Activated T-helper 2 cell treated with anti-CD3 and anti-CD28 coated beads, Interferon-gamma antibody, Interleukin-2, Interleukin-4, amounts not matched to agents 10 μg/mL and 5 μg/mL and 100 μg/mL, durations not matched to agents 14 hours and 24 hours and 36 hours (primary cell): ENCODE data around the gene DLEC1. TPM values are rescaled to one million over a fixed set of nuclear protein-coding genes. Genes with fewer than 3 reads are reported as not detected.
"Not testable (repeated sequence)": the region's sequence is repeated elsewhere in the genome, so short reads cannot be mapped to it uniquely, and the experiment has no call there.

Experiments
- DNase-seq: peaks from one replicate; pipeline ENCODE4 v3.0.0; 2021; ENCODE audit warnings: low spot score
- H3K27ac Mint-ChIP-seq: one replicate; pipeline ENCODE4 v1.8.0; 2021; ENCODE audit warnings: mixed read lengths
- H3K27me3 Mint-ChIP-seq: one replicate; pipeline ENCODE4 v1.8.0; 2021; ENCODE audit warnings: low read depth, mixed read lengths
- H3K36me3 Mint-ChIP-seq: one replicate; pipeline ENCODE4 v1.8.0; 2021; ENCODE audit warnings: low read depth, mixed read lengths
- H3K4me1 Mint-ChIP-seq: one replicate; pipeline ENCODE4 v1.8.0; 2021; ENCODE audit warnings: low read depth, mixed read lengths
- H3K4me3 Mint-ChIP-seq: one replicate; pipeline ENCODE4 v1.8.0; 2021; ENCODE audit warnings: low read depth, mild to moderate bottlenecking, moderate library complexity, mixed read lengths
- H3K9me3 Mint-ChIP-seq: one replicate; pipeline ENCODE4 v1.8.0; 2021; ENCODE audit warnings: mixed read lengths
- intact Hi-C: fragments of 100-400 bp; cut with micrococcal nuclease; formaldehyde crosslinking; loops from one replicate; pipeline ENCODE4 v1.15.1; 2023
- total RNA-seq: library from RNA; stranded (reverse); gene quantifications from 2 replicates; pipeline ENCODE4 v1.2.3, GENCODE V29; 2022

The DLEC1 gene
- total RNA-seq, 1 donor from 2014 or later: 0.16 TPM

DNA sequence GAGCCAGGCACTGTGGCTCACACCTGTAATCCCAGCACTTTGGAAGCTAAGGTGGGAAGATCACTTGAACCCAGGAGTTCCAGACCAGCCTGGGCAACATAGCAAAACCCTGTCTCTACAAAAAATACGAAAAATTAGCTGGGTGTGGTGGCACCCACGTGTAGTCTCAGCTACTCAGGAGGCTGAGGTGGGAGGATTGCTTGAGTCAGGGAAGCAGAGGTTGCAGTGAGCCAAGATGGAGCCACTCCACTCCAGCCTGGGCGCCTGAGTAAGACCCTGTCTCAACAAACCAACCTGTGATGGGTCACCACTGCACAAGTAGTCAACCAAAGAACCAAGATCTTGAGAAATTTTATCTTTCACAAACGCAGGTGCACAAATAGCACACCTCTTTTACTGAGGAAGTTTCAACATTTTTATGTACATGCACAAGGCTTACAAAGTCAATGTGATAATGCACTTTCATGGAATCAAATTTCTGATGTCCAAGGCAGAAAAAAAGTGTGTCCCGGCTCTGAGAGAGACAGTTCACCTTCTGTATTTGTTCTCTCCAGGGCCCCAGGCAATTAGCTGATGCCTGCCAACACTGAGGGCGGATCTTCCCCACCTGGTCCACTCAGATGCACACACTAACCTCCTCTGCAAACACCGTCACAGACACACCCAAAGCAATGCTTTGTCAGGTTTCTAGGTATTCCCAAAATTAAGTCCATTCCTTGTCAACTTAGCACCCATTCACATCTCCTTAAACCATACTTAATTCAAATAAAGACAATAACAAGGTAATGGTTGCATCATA lies 85.5 kb downstream of the DLEC1 start:
- no peaks in the 10 kb centered on the region for H3K27me3 Mint-ChIP-seq
- peaks cover 71% of the 10 kb centered on the region for H3K36me3 Mint-ChIP-seq
- H3K4me3 Mint-ChIP-seq: no peak overlapping the region
- H3K9me3 Mint-ChIP-seq: no peaks in the 10 kb centered on the region
- H3K27ac Mint-ChIP-seq: no peak overlapping the region
- peaks cover 1% of the 10 kb centered on the region for H3K4me1 Mint-ChIP-seq
- intact Hi-C loops: no loop called here
- DNase-seq: no peak

- intact Hi-C loops: no loop called here
- H3K4me1 Mint-ChIP-seq: peaks cover 1% of the 10 kb centered on the region
- H3K4me3 Mint-ChIP-seq: no peak overlapping the region
- H3K27ac Mint-ChIP-seq: no peak overlapping the region
- no peaks in the 10 kb centered on the region for H3K9me3 Mint-ChIP-seq
- no peak for DNase-seq
- no peaks in the 10 kb centered on the region for H3K27me3 Mint-ChIP-seq
- peaks cover 72% of the 10 kb centered on the region for H3K36me3 Mint-ChIP-seq
These were observed 86.5 kb downstream of the DLEC1 start for GRCh38 chr3:38125305-38126120.

DNA sequence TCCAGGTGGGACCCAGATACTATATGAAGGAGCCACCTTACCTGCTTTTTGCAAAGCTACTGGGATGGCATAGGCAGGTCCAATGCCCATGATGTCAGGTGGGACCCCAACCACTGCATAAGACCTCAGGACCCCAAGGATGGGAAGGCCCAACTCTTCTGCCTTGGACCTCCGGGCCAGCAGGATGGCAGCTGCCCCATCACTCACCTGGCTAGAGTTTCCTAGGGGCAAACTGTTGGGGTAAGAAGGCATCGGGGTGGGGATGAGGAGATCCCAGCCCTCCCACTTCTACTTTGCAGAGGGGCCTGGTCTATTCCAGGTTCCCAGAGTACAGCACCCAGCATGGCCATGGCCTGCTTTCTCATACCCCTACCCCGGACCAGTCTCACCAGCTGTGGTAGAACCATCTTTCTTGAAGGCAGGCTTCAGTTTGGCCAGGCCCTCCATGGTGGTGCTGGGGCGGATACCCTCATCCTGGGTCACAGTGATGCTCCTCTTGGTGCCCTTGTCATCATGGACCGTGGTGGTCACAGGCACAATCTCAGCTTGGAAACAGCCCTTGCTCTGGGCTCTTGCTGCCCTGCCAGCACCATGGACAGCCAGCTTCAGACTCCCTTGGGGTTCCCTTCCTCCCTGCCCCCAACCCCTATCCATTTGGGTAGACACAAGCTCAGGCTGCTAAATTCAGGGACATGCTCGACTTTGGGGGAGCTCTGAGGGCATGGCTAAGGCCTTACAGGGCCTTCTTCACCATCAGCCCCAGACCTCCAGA lies 87.3 kb downstream of the DLEC1 start:
- Mint-ChIP-seq H3K36me3 (peaks cover 74% of the 10 kb centered on the region), H3K4me3 (no peak overlapping the region), H3K27me3 (no peaks in the 10 kb centered on the region), H3K4me1 (peaks cover 1% of the 10 kb centered on the region), H3K9me3 (no peaks in the 10 kb centered on the region), H3K27ac (no peak overlapping the region)
- intact Hi-C loops: no loop called here
- no peak for DNase-seq

DNA sequence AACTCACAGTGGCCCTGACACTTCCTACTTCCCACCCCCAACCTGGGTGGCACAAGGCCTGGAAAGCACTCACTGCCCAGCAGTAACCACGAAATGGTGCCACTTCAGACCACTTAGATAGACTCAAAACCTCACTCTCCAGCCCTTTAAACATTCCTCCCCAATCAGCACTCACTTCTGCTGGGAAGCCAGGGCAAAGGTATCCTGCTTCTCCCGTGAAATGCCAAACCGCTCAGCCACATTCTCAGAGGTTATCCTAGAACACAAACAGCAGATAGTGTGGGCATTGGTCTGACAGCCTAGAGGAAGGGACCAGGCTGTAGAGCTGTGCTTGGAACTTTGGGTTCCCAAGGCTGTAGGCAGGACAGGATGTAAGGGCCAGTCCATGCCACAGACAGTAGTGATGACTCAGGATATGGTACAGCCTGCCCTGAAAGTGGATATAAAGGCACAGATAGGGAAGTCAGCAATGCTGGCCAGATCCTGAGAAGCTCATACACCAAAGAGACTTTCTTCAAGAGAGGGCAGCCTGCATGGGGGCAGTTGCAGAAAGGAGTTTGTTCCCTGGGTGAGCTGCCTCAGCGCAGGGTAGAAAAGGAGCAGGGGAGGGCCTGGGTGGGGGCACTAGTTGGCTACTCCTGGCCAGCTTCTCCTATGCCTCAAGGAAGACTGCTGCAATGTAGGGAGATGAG lies 88.7 kb downstream of the DLEC1 start:
- Mint-ChIP-seq H3K36me3 (peaks cover 76% of the 10 kb centered on the region), H3K4me3 (no peak overlapping the region), H3K27me3 (no peaks in the 10 kb centered on the region), H3K27ac (peak overlapping the region; percentile 22), H3K4me1 (peaks cover 7% of the 10 kb centered on the region), H3K9me3 (no peaks in the 10 kb centered on the region)
- intact Hi-C loops: no loop called here
- no peak for DNase-seq

DNA sequence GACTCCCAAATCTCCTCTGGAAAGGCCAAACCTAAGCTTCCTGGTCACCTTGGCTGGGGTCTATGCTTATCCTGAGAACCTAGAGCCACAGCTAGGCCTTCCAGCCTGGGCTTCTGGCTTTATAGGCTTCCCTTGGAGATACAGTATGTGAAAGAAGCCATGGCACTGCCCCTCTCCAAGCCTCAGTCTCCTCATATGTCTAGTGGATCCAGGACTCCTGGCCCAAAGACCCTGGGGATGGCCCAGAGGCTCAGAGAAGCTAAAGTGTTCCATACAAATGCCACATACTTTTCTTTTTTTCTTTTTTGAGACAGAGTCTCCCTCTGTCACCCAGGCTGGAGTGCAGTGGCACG lies 89.3 kb downstream of the DLEC1 start:
- Mint-ChIP-seq H3K4me3 (no peak overlapping the region), H3K9me3 (no peaks in the 10 kb centered on the region), H3K27me3 (no peaks in the 10 kb centered on the region), H3K4me1 (peaks cover 9% of the 10 kb centered on the region), H3K27ac (no peak overlapping the region), H3K36me3 (peaks cover 75% of the 10 kb centered on the region)
- intact Hi-C loops: no loop called here
- DNase-seq: no peak

GRCh38 chr3:38129058-38129457 lies 90.0 kb downstream of the DLEC1 start:
- Mint-ChIP-seq H3K27me3 (no peaks in the 10 kb centered on the region), H3K4me3 (no peak overlapping the region), H3K4me1 (peaks cover 9% of the 10 kb centered on the region), H3K9me3 (no peaks in the 10 kb centered on the region), H3K27ac (no peak overlapping the region), H3K36me3 (peaks cover 81% of the 10 kb centered on the region)
- intact Hi-C loops: no loop called here
- DNase-seq: no peak

- Mint-ChIP-seq H3K27me3 (no peaks in the 10 kb centered on the region), H3K4me3 (no peak overlapping the region), H3K4me1 (peaks cover 17% of the 10 kb centered on the region), H3K36me3 (peaks cover 79% of the 10 kb centered on the region), H3K27ac (no peak overlapping the region), H3K9me3 (no peaks in the 10 kb centered on the region)
- intact Hi-C loops: no loop called here
- DNase-seq: no peak
These were observed 91.6 kb downstream of the DLEC1 start for GRCh38 chr3:38130631-38131065.

GRCh38 chr3:38131621-38132369 lies 92.8 kb downstream of the DLEC1 start:
- Mint-ChIP-seq H3K4me1 (peaks cover 24% of the 10 kb centered on the region), H3K27me3 (no peaks in the 10 kb centered on the region), H3K4me3 (no peak overlapping the region), H3K36me3 (peaks cover 71% of the 10 kb centered on the region), H3K9me3 (no peaks in the 10 kb centered on the region), H3K27ac (no peak overlapping the region)
- intact Hi-C loops: no loop called here
- DNase-seq: no peak

- H3K36me3 Mint-ChIP-seq: peaks cover 59% of the 10 kb centered on the region
- H3K4me1 Mint-ChIP-seq: peaks cover 31% of the 10 kb centered on the region
These were observed 94.2 kb downstream of the DLEC1 start for GRCh38 chr3:38133209-38133556.

GRCh38 chr3:38133557-38134405 lies 94.8 kb downstream of the DLEC1 start:
- intact Hi-C loops: no loop called here
- DNase-seq: no peak
- Mint-ChIP-seq H3K9me3 (no peaks in the 10 kb centered on the region), H3K4me1 (peaks cover 34% of the 10 kb centered on the region), H3K27ac (no peak overlapping the region), H3K27me3 (no peaks in the 10 kb centered on the region), H3K36me3 (peaks cover 58% of the 10 kb centered on the region), H3K4me3 (no peak overlapping the region)

More at GRCh38 chr3:38133209-38133556, 94.2 kb downstream of the DLEC1 start:
- Mint-ChIP-seq H3K4me3 (no peak overlapping the region), H3K27me3 (no peaks in the 10 kb centered on the region), H3K27ac (no peak overlapping the region), H3K9me3 (no peaks in the 10 kb centered on the region)
- no peak for DNase-seq
- intact Hi-C loops: no loop called here

DNA sequence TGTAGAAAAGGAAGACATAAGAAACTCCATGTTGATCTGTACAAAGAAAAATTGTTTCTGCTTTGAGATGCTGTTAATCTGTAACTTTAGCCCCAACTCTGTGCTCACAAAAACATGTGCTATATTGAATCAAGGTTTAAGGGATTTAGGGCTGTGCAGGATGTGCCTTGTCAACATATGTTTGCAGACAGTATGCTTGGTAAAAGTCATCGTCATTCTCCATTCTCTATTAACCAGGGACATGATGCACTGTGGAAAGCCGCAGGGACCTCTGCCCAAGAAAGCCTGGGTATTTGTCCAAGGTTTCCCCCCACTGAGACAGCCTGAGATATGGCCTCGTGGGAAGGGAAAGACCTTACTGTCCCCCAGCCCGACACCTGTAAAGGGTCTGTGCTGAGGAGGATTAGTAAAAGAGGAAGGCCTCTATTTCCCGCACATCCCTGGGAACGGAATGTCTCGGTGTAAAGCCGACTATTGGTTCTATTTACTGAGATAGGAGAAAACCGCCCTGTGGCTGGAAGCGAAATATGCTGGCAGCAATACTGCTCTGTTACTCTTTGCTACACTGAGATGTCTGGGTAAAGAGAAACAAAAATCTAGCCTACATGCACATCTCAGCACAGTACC lies 95.6 kb downstream of the DLEC1 start:
- not testable (repeated sequence) for H3K27ac Mint-ChIP-seq, DNase-seq, H3K27me3 Mint-ChIP-seq, H3K9me3 Mint-ChIP-seq
- Mint-ChIP-seq H3K36me3 (peaks cover 51% of the 10 kb centered on the region), H3K4me1 (peaks cover 41% of the 10 kb centered on the region), H3K4me3 (peak overlapping the region; percentile 85)
- intact Hi-C loops: loop anchor here (5.0 kb wide), 3 partner anchors 123 to 1142 kb away; partner anchors contain the start of genes EPM2AIP1 and MLH1
